Prostate gland (tissue), 2 donors: Measurements from ENCODE around the gene CAPRIN2.

Source experiments
- CTCF ChIP-seq, 4 experiments: fragments of 200-600 bp in 2 of 4; fragments of 450-650 bp in 2 of 4; sonication (generic) in 2 of 4; IDR thresholded peaks; 1 replicate in 3 of 4; 2 replicates in 1 of 4; pipeline ENCODE4 v1.5.1; 2016 to 2019; ENCODE audit warnings: antibody characterized with exemption in 4 of 4, mild to moderate bottlenecking in 2 of 4, moderate library complexity in 2 of 4
- POLR2AphosphoS5 ChIP-seq: sonication (generic); formaldehyde crosslinking; IDR thresholded peaks from one replicate; pipeline ENCODE4 v1.6.1; 2017; ENCODE audit warnings: antibody characterized with exemption

GRCh38 chr12:30796313-30796780 lies 41.6 kb upstream of the CAPRIN2 start:
- TF ChIP-seq CTCF (IDR thresholded peaks at IDR 0.05) (no peak), POLR2AphosphoS5 (no peak)
